H1 (cell line): ENCODE measurements around the gene ZDHHC19. TPM values are rescaled to one million over a fixed set of nuclear protein-coding genes. Genes with fewer than 3 reads are reported as not detected.

Experiments used
- CTCF ChIA-PET: fragments of 300-600 bp; sonication (Branson Sonifier 250); formaldehyde crosslinking; loops from one replicate; lab custom pipeline; 2021; ENCODE audit not compliant: partially characterized antibody; lab: Charles Lee
- POLR2A ChIA-PET: fragments of 300-600 bp; sonication (Branson Sonifier 250); formaldehyde crosslinking; loops from one replicate; lab custom pipeline; 2021; ENCODE audit warnings: inconsistent platforms; ENCODE audit not compliant: partially characterized antibody; lab: Charles Lee
- DNase-seq, 2 experiments: peaks; one replicate each; pipeline versions ENCODE4 v3.0.0 to v3.0.0-alpha.2; 2010 to 2022; ENCODE audit warnings: low spot score in 2 of 2, low read depth in 1 of 2, mixed read lengths in 1 of 2
- FAIRE-seq: peaks from 2 replicates; lab custom pipeline; 2011; peaks lifted over from hg19 to GRCh38; lab: Jason Lieb, UNC
- H2AFZ ChIP-seq: 2 replicates; pipeline ENCODE4 v1.8.1; 2012; ENCODE audit warnings: low read length, inconsistent platforms
- H2AK5ac ChIP-seq: 2 replicates; pipeline ENCODE4 v1.6.1; 2013; ENCODE audit warnings: low read depth, low read length
- H2BK120ac ChIP-seq: replicated peaks from 2 replicates; pipeline ENCODE3; 2013; ENCODE audit warnings: low read depth, low read length, inconsistent platforms
- H2BK12ac ChIP-seq: 2 replicates; pipeline ENCODE4 v1.6.1; 2013; ENCODE audit warnings: low read depth, low read length
- H2BK15ac ChIP-seq: 2 replicates; pipeline ENCODE4 v1.6.1; 2013; ENCODE audit warnings: low read length
- H2BK20ac ChIP-seq: 2 replicates; pipeline ENCODE4 v1.6.1; 2013; ENCODE audit warnings: low read length
- H2BK5ac ChIP-seq: 2 replicates; pipeline ENCODE4 v1.6.1; 2013; ENCODE audit warnings: low read depth, low read length
- H3K14ac ChIP-seq: 2 replicates; pipeline ENCODE4 v1.6.1; 2013; ENCODE audit warnings: inconsistent platforms; ENCODE audit not compliant: insufficient read length
- H3K18ac ChIP-seq: 2 replicates; pipeline ENCODE4 v1.6.1; 2013; ENCODE audit warnings: low read length; ENCODE audit errors: extremely low read depth
- H3K23ac ChIP-seq: 2 replicates; pipeline ENCODE4 v1.6.1; 2013; ENCODE audit warnings: inconsistent platforms; ENCODE audit not compliant: insufficient read length
- H3K23me2 ChIP-seq: 2 replicates; pipeline ENCODE4 v1.6.1; 2013; ENCODE audit warnings: low read depth, low read length
- H3K27ac ChIP-seq: 2 replicates; pipeline ENCODE4 v1.6.1; 2011; ENCODE audit warnings: low read depth, low read length, inconsistent platforms
- H3K27me3 ChIP-seq, 4 experiments: replicated peaks in 1 of 4; 1 replicate in 1 of 4; 2 replicates in 3 of 4; pipeline versions ENCODE4 v1.6.1 to v1.8.1; 2011 to 2013; ENCODE audit warnings: low read length in 3 of 4, mild to moderate bottlenecking in 3 of 4, inconsistent platforms in 2 of 4, mixed read lengths in 2 of 4, moderate library complexity in 1 of 4; ENCODE audit not compliant: control insufficient read depth in 3 of 4, insufficient read depth in 3 of 4; ENCODE audit errors: extremely low read depth in 1 of 4
- H3K36me3 ChIP-seq, 4 experiments: 2 replicates each; pipeline versions ENCODE4 v1.6.1 to v1.8.1; 2011 to 2013; ENCODE audit warnings: mild to moderate bottlenecking in 4 of 4, low read length in 3 of 4, moderate library complexity in 2 of 4, control low read depth in 1 of 4, inconsistent platforms in 1 of 4; ENCODE audit not compliant: insufficient read depth in 4 of 4, control insufficient read depth in 2 of 4
- H3K4ac ChIP-seq: replicated peaks from 2 replicates; pipeline ENCODE3; 2013; ENCODE audit warnings: low read length, low read depth, mixed read lengths, inconsistent platforms; ENCODE audit not compliant: insufficient read length
- H3K4me1 ChIP-seq, 4 experiments: replicated peaks in 1 of 4; 1 replicate in 1 of 4; 2 replicates in 3 of 4; pipeline versions ENCODE4 v1.6.1 to v1.8.1; 2011 to 2013; ENCODE audit warnings: low read length in 3 of 4, inconsistent platforms in 2 of 4, mixed read lengths in 1 of 4; ENCODE audit not compliant: insufficient read depth in 4 of 4, control insufficient read depth in 3 of 4
- H3K4me2 ChIP-seq, 2 experiments: 2 replicates each; pipeline versions ENCODE4 v1.6.1 to v1.8.1; 2011 to 2013; ENCODE audit warnings: low read depth in 2 of 2, low read length in 2 of 2, control low read depth in 1 of 2, inconsistent platforms in 1 of 2, mild to moderate bottlenecking in 1 of 2; ENCODE audit not compliant: insufficient read depth in 1 of 2
- H3K4me3 ChIP-seq, 4 experiments: fragments of 200-600, 300-600 bp in 1 of 4; sonication (generic), shearing (Covaris generic), sonication (Bioruptor Twin) in 1 of 4; 2 replicates each; pipeline versions ENCODE4 v1.5.1 to v1.8.1; 2011 to 2016; ENCODE audit warnings: low read length in 4 of 4, low read depth in 3 of 4, control low read depth in 2 of 4, inconsistent platforms in 2 of 4, mild to moderate bottlenecking in 2 of 4, mixed read lengths in 1 of 4, moderate library complexity in 1 of 4; ENCODE audit not compliant: insufficient read depth in 2 of 4; ENCODE audit errors: extremely low read depth in 1 of 4
- H3K56ac ChIP-seq: replicated peaks from 2 replicates; pipeline ENCODE3; 2013; ENCODE audit warnings: low read depth, mild to moderate bottlenecking, mixed read lengths, low read length, inconsistent platforms; ENCODE audit not compliant: insufficient read length
- H3K79me1 ChIP-seq: 2 replicates; pipeline ENCODE4 v1.6.1; 2013; ENCODE audit warnings: low read depth, low read length, control low read depth
- H3K79me2 ChIP-seq, 2 experiments: 2 replicates each; pipeline versions ENCODE4 v1.6.1 to v1.8.1; 2012 to 2013; ENCODE audit warnings: low read length in 2 of 2, mild to moderate bottlenecking in 2 of 2, inconsistent platforms in 1 of 2; ENCODE audit not compliant: insufficient read depth in 2 of 2, control insufficient read depth in 1 of 2
- H3K9ac ChIP-seq, 4 experiments: replicated peaks in 1 of 4; 1 replicate in 1 of 4; 2 replicates in 3 of 4; pipeline versions ENCODE4 v1.6.1 to v1.8.1; 2011 to 2013; ENCODE audit warnings: low read depth in 3 of 4, low read length in 3 of 4, control low read depth in 2 of 4, mild to moderate bottlenecking in 2 of 4, moderate library complexity in 2 of 4, inconsistent platforms in 1 of 4; ENCODE audit errors: extremely low read depth in 1 of 4
- H3K9me3 ChIP-seq, 2 experiments: 2 replicates each; pipeline versions ENCODE4 v1.6.1 to v1.8.1; 2012 to 2013; ENCODE audit warnings: mild to moderate bottlenecking in 2 of 2, moderate library complexity in 2 of 2, control low read depth in 1 of 2, inconsistent platforms in 1 of 2, low read depth in 1 of 2, low read length in 1 of 2, mixed read lengths in 1 of 2; ENCODE audit not compliant: insufficient read depth in 2 of 2
- H4K20me1 ChIP-seq, 2 experiments: replicated peaks in 1 of 2; 2 replicates each; pipeline versions ENCODE3 to v1.8.1; 2011 to 2013; ENCODE audit warnings: inconsistent platforms in 2 of 2, low read length in 2 of 2, mild to moderate bottlenecking in 1 of 2; ENCODE audit not compliant: insufficient read depth in 2 of 2, control insufficient read depth in 1 of 2
- H4K5ac ChIP-seq: 2 replicates; pipeline ENCODE4 v1.6.1; 2013; ENCODE audit warnings: low read length, low read depth, mixed read lengths, inconsistent platforms; ENCODE audit not compliant: insufficient read length
- H4K8ac ChIP-seq: 2 replicates; pipeline ENCODE4 v1.8.0; 2013; ENCODE audit warnings: mild to moderate bottlenecking, moderate library complexity, low read length, inconsistent platforms; ENCODE audit not compliant: insufficient read depth; ENCODE audit errors: extremely low read depth
- H4K91ac ChIP-seq: replicated peaks from 2 replicates; pipeline ENCODE3; 2013; ENCODE audit warnings: low read length, mixed read lengths, inconsistent platforms; ENCODE audit not compliant: insufficient read length
- JUND ChIP-seq: IDR thresholded peaks from 2 replicates; pipeline ENCODE4 v1.6.1; 2011; ENCODE audit warnings: mild to moderate bottlenecking, improper control_type of control experiment, low read length
- KDM1A ChIP-seq: fragments of 200-600, 300-600 bp; sonication (generic); IDR thresholded peaks from 2 replicates; pipeline ENCODE4 v1.7.1; 2016; ENCODE audit warnings: mild to moderate bottlenecking, low read length, borderline replicate concordance
- PHF8 ChIP-seq: fragments of 200-600 bp; sonication (generic); conservative IDR thresholded peaks from 2 replicates; pipeline ENCODE4 v1.7.1; 2012; ENCODE audit warnings: low read depth, mild to moderate bottlenecking, inconsistent platforms, low read length, moderate library complexity
- RNF2 ChIP-seq: fragments of 200-900, 300-1000 bp; sonication (generic); IDR thresholded peaks from 2 replicates; pipeline ENCODE4 v1.7.1; 2016; ENCODE audit warnings: borderline replicate concordance, low read depth, mild to moderate bottlenecking, antibody characterized with exemption, low read length; ENCODE audit not compliant: poor library complexity, severe bottlenecking; ENCODE audit errors: missing control alignments
- SP4 ChIP-seq: IDR thresholded peaks from 2 replicates; pipeline ENCODE4 v1.6.1; 2012; ENCODE audit warnings: low read length, inconsistent platforms
- WGBS, 2 experiments: shearing (Covaris generic) in 1 of 2; methylation state at CpG; one replicate each; pipeline versions ENCODE4 v1.1.6 to v1.1.7; 2013 to 2015; ENCODE audit warnings: low lambda C conversion rate in 2 of 2, mixed read lengths in 2 of 2, inconsistent platforms in 1 of 2, low coverage in 1 of 2, missing lambda C conversion rate in 1 of 2; ENCODE audit not compliant: insufficient replicate concordance in 2 of 2, insufficient coverage in 1 of 2, insufficient read length in 1 of 2; ENCODE audit errors: extremely low coverage in 1 of 2, missing lambda C conversion rate in 1 of 2; 5-methylcytosine and 5-hydroxymethylcytosine counted together
- polyA plus RNA-seq, 7 experiments: library from polyadenylated mRNA; depleted of rRNA in 3 of 7; stranded (reverse) in 5 of 7; unstranded in 2 of 7; fragments of >200 nt in 5 of 7; fragments of 200-250 nt in 2 of 7; gene quantifications; 1 replicate in 5 of 7; 2 replicates in 1 of 7; 4 replicates in 1 of 7; pipeline versions ENCODE4 v1.2.1 to v1.2.3, GENCODE V29; 2011 to 2013; ENCODE audit warnings: missing spikeins in 2 of 7, mixed read lengths in 2 of 7
- total RNA-seq: library from RNA; stranded (reverse); fragmentation: NEBNext Ultra II Directional; extraction: Animal tissue kit (Norgen Biotek cat#: 25700); gene quantifications from 2 replicates; pipeline ENCODE4 v1.2.1, GENCODE V29; 2021

Gene ZDHHC19
- total and polyA plus RNA-seq, 2 of the 8 experiments (the other 6 are each of a cell fraction or from before 2014, with no cell fraction given), result 2.5 to 4.1 TPM

DNA sequence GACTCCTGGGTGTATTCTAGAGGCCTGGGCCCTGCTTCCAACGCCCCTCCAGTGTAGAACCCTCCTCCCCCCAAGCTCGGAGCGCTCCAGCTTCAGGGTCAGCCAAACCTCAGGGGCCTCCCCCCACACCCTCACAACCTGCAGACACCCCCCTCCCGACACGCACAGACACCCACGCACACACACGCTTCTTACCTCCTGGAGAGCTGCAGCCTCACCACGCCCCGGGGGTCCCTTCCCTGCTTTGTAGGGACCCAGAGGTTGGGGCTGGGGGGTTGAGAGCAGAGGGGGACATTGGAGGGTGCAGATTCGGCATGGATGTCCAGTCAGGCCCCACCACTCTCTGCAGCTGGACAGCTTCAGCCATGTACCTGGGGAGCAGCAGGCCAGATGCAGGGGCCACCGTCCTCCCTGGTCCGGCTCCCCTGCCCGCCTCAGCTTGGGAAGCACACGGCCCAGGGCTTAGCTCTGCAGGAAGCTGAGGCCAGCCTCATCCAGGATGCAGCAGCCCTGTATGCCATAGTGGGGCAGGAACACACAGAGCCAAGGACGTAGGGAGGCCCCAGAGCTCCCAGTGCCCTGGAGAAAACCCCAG, 13.0 kb downstream of the ZDHHC19 start:
- no peaks in the 10 kb centered on the region for H3K36me3 ChIP-seq
- no peak overlapping the region for H3K14ac ChIP-seq
- H3K18ac ChIP-seq, result no peak overlapping the region
- H2AK5ac ChIP-seq, result no peak overlapping the region
- POLR2A ChIA-PET, result interaction anchor here (1.0 to 1.1 kb wide), 2 partner anchors 9 to 117 kb away, joined by 3 read pairs; no protein-coding TSS in a partner anchor
- H3K4ac ChIP-seq, result no peak overlapping the region
- H3K79me1 ChIP-seq, result no peaks in the 10 kb centered on the region
- H3K4me2 ChIP-seq, result no peak overlapping the region
- H2BK20ac ChIP-seq, result no peak overlapping the region
- H2BK120ac ChIP-seq, result no peak overlapping the region
- 85% methylated on average over 15 of the region's 15 CpGs; no CpG with 5 or more reads in 1 of the 2 experiments for WGBS, 2 experiments
- H4K91ac ChIP-seq, result no peak overlapping the region
- H3K23ac ChIP-seq, result no peak overlapping the region
- CTCF ChIA-PET, result interaction anchor here (0.8 to 11.5 kb wide), 24 partner anchors 8 to 188 kb away, joined by 3 to 299 read pairs (median 6); no protein-coding TSS in a partner anchor
- no peaks in the 10 kb centered on the region for H3K23me2 ChIP-seq
- no peak overlapping the region for H4K5ac ChIP-seq
- no peak overlapping the region for H2BK15ac ChIP-seq
- no peak overlapping the region for H2BK12ac ChIP-seq
- DNase-seq, result no peak
- H2AFZ ChIP-seq, result no peak overlapping the region
- H3K4me1 ChIP-seq, result no peaks in the 10 kb centered on the region
- H3K9me3 ChIP-seq, result no peaks in the 10 kb centered on the region
- no peak overlapping the region for H2BK5ac ChIP-seq
- no peak overlapping the region for H3K4me3 ChIP-seq
- no peaks in the 10 kb centered on the region for H4K20me1 ChIP-seq
- TF ChIP-seq KDM1A, result no peak
- no peak for TF ChIP-seq JUND
- TF ChIP-seq SP4, result no peak
- TF ChIP-seq RNF2, result no peak
- no peak for TF ChIP-seq PHF8
- no peaks in the 10 kb centered on the region for H3K79me2 ChIP-seq
- no peaks in the 10 kb centered on the region for H3K27me3 ChIP-seq
- no peak overlapping the region for H3K56ac ChIP-seq
- H4K8ac ChIP-seq, result 0 out of 2 replicates have a peak overlapping the region, but pooled peaks have one; percentile 43
- H3K9ac ChIP-seq, result no peak overlapping the region
- H3K27ac ChIP-seq, result no peak overlapping the region
- FAIRE-seq, result no peak
